GM23248 (cell line): Measurements from ENCODE around the gene MTHFD1L. TPM values are rescaled to one million over a fixed set of nuclear protein-coding genes. Genes with fewer than 3 reads are reported as not detected.

ENCODE experiments used
- DNase-seq: peaks from one replicate; pipeline ENCODE4 v3.0.0-alpha.2; 2015
- H2AFZ ChIP-seq: fragments of 200-600 bp; sonication (generic); 2 replicates; pipeline ENCODE4 v1.6.1; 2016; ENCODE audit warnings: antibody characterized with exemption
- H3F3A ChIP-seq: fragments of 200-600 bp; sonication (generic); 2 replicates; pipeline ENCODE4 v1.6.1; 2016; ENCODE audit warnings: mild to moderate bottlenecking, antibody characterized with exemption, mixed run types; ENCODE audit not compliant: insufficient read depth
- H3K27ac ChIP-seq: fragments of 200-600 bp; sonication (generic); 2 replicates; pipeline ENCODE4 v1.5.1; 2016; ENCODE audit warnings: mild to moderate bottlenecking
- H3K27me3 ChIP-seq: fragments of 200-600 bp; sonication (generic); replicated peaks from 2 replicates; pipeline ENCODE4 v1.6.1; 2016; ENCODE audit warnings: mild to moderate bottlenecking; ENCODE audit not compliant: insufficient read depth
- H3K36me3 ChIP-seq: fragments of 200-600 bp; sonication (generic); 2 replicates; pipeline ENCODE4 v1.6.1; 2016; ENCODE audit warnings: low read depth, mild to moderate bottlenecking
- H3K4me1 ChIP-seq: fragments of 200-600 bp; sonication (generic); 2 replicates; pipeline ENCODE4 v1.6.1; 2016; ENCODE audit warnings: mild to moderate bottlenecking; ENCODE audit not compliant: insufficient read depth
- H3K4me2 ChIP-seq: fragments of 200-600 bp; sonication (generic); one replicate; pipeline ENCODE4 v1.6.1; 2016; ENCODE audit warnings: mild to moderate bottlenecking; ENCODE audit not compliant: unreplicated experiment
- H3K4me3 ChIP-seq: fragments of 200-600 bp; sonication (generic); 2 replicates; pipeline ENCODE4 v1.5.1; 2016; ENCODE audit warnings: mild to moderate bottlenecking
- H3K79me2 ChIP-seq: fragments of 200-600 bp; sonication (generic); 2 replicates; pipeline ENCODE4 v1.6.1; 2016; ENCODE audit warnings: mild to moderate bottlenecking; ENCODE audit not compliant: insufficient read depth
- H3K9ac ChIP-seq: fragments of 200-600 bp; sonication (generic); 2 replicates; pipeline ENCODE4 v1.6.1; 2016; ENCODE audit warnings: mild to moderate bottlenecking
- H3K9me2 ChIP-seq: fragments of 200-600 bp; sonication (generic); 2 replicates; pipeline ENCODE4 v1.6.1; 2016; ENCODE audit warnings: mixed run types, mild to moderate bottlenecking, moderate library complexity; ENCODE audit not compliant: insufficient read depth
- H3K9me3 ChIP-seq: fragments of 200-600 bp; sonication (generic); one replicate; pipeline ENCODE4 v1.6.1; 2017; ENCODE audit warnings: low read depth
- H4K20me1 ChIP-seq: fragments of 200-600 bp; sonication (generic); 2 replicates; pipeline ENCODE4 v1.6.0; 2016; ENCODE audit not compliant: insufficient read depth
- EZH2 ChIP-seq: fragments of 200-600 bp; sonication (generic); IDR thresholded peaks from 2 replicates; pipeline ENCODE4 v1.6.1; 2018; ENCODE audit warnings: antibody characterized with exemption, mild to moderate bottlenecking; ENCODE audit not compliant: insufficient read depth, poor library complexity, severe bottlenecking
- EZH2phosphoT487 ChIP-seq: fragments of 200-600 bp; sonication (generic); IDR thresholded peaks from 2 replicates; pipeline ENCODE4 v1.6.1; 2018; ENCODE audit warnings: antibody characterized with exemption, moderate library complexity, mild to moderate bottlenecking, low read depth; ENCODE audit not compliant: insufficient read depth
- WGBS, 2 experiments: methylation state at CpG; one replicate each; pipeline ENCODE4 v1.1.6; 2015 to 2017; ENCODE audit warnings: low lambda C conversion rate in 2 of 2, low coverage in 1 of 2; ENCODE audit errors: missing lambda C conversion rate in 2 of 2; 5-methylcytosine and 5-hydroxymethylcytosine counted together
- in situ Hi-C: fragments of 300-500 bp; cut with MboI; formaldehyde crosslinking; loops from 2 replicates; pipeline ENCODE4 v1.15.0; 2020
- polyA plus RNA-seq: library from polyadenylated mRNA; unstranded; fragments of >200 nt; fragmentation: Nextera tagmentation; extraction: Ambion mirVana; gene quantifications from 2 replicates; pipeline ENCODE4 v1.2.1, GENCODE V29; 2016
- total RNA-seq: library from RNA; depleted of rRNA; stranded (reverse); fragments of >200 nt; shearing (Covaris generic); gene quantifications from 2 replicates; pipeline ENCODE4 v1.2.3, GENCODE V29; 2014

MTHFD1L gene
- total and polyA plus RNA-seq, 2 experiments from 2014 or later = 57.6 to 99.6 TPM

DNA sequence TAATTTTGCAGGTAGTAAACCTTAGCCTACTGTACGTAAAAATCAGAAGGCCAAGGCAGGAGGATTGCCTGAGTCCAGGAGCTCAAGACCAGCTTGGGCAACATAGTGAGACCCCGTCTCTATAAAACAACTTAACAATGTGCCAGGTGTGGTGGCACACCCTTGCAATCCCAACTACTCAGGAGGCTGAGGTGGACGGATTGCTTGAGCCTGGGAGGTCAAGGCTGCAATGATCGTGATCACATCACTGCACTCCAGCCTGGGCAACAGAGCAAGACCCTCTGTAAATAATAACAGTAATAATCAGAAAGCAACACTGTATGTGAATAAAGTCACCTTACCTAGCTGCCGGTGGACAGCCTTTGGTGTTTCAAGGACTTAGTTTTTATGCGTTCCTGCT is 48.9 kb downstream of the MTHFD1L start:
- Histone ChIP-seq H3K79me2 (peaks cover 14% of the 10 kb centered on the region), H3F3A (peaks cover 56% of the 10 kb centered on the region), H3K9ac (no peak overlapping the region), H3K4me3 (no peak overlapping the region), H3K9me2 (no peaks in the 10 kb centered on the region), H3K27ac (peak overlapping the region; percentile 86), H2AFZ (no peak overlapping the region), H3K4me2 (no peak overlapping the region), H3K4me1 (peaks cover 18% of the 10 kb centered on the region), H3K27me3 (no peaks in the 10 kb centered on the region), H3K9me3 (no peaks in the 10 kb centered on the region), H3K36me3 (peaks cover 57% of the 10 kb centered on the region), H4K20me1 (no peaks in the 10 kb centered on the region)
- in situ Hi-C loops = no loop called here
- DNase-seq = no peak
- 97 to 98% methylated on average over 6 of the region's 6 CpGs for WGBS, 2 experiments
- no peak for TF ChIP-seq EZH2
- TF ChIP-seq EZH2phosphoT487 = no peak

- H3K9ac ChIP-seq = peak overlapping the region; percentile 53
- peak; percentile 64 for DNase-seq
- no peaks in the 10 kb centered on the region for H3K9me2 ChIP-seq
- H3K27me3 ChIP-seq = no peaks in the 10 kb centered on the region
- in situ Hi-C loops = no loop called here
- whole genome bisulfite sequencing, 2 experiments = 24 to 26% methylated on average over 6 of the region's 6 CpGs
- peaks cover 56% of the 10 kb centered on the region for H3F3A ChIP-seq
- TF ChIP-seq EZH2phosphoT487 (no peak), EZH2 (no peak)
- H3K4me2 ChIP-seq = peak overlapping the region; percentile 39
- H3K9me3 ChIP-seq = no peaks in the 10 kb centered on the region
- peaks cover 14% of the 10 kb centered on the region for H3K79me2 ChIP-seq
- peaks cover 18% of the 10 kb centered on the region for H3K4me1 ChIP-seq
- H3K4me3 ChIP-seq = peak overlapping the region; percentile 19; the same call in 1 of the 2 replicates
- no peak overlapping the region for H2AFZ ChIP-seq
- H3K27ac ChIP-seq = peak overlapping the region; percentile 86
- peaks cover 65% of the 10 kb centered on the region for H3K36me3 ChIP-seq
- H4K20me1 ChIP-seq = no peaks in the 10 kb centered on the region
Observed at GRCh38 chr6:150915131-150915879, 49.8 kb downstream of the MTHFD1L start.

DNA sequence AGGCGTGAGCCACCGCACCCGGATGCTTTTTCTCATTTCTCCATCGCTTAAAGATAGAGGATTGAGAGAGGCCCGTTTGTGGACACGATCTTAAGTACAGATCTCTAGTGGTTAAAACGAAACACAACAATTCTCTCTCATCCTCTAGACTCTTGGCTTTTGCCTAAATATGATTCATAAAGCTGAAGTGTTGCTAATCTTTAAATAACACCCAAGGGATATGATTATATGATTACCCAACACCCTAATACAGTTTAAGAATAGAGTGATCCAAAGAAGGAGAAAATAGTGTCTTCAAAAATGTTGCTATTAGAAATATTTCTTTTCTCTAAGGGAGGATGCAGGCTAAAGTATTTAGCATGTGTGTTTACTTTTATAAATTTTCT is 50.4 kb downstream of the MTHFD1L start:
- peak overlapping the region; percentile 86 for H3K27ac ChIP-seq
- peaks cover 63% of the 10 kb centered on the region for H3K36me3 ChIP-seq
- in situ Hi-C loops = no loop called here
- peaks cover 14% of the 10 kb centered on the region for H3K79me2 ChIP-seq
- H3F3A ChIP-seq = peaks cover 52% of the 10 kb centered on the region
- DNase-seq = peak; percentile 90
- peaks cover 18% of the 10 kb centered on the region for H3K4me1 ChIP-seq
- H3K9me2 ChIP-seq = no peaks in the 10 kb centered on the region
- no peaks in the 10 kb centered on the region for H3K9me3 ChIP-seq
- 19 to 23% methylated on average over 7 of the region's 7 CpGs for WGBS, 2 experiments
- H3K27me3 ChIP-seq = no peaks in the 10 kb centered on the region
- no peak for TF ChIP-seq EZH2
- no peak for TF ChIP-seq EZH2phosphoT487
- no peak overlapping the region for H2AFZ ChIP-seq
- peak overlapping the region; percentile 19; the same call in 1 of the 2 replicates for H3K4me3 ChIP-seq
- H3K9ac ChIP-seq = peak overlapping the region; percentile 53
- H3K4me2 ChIP-seq = peak overlapping the region; percentile 39
- H4K20me1 ChIP-seq = no peaks in the 10 kb centered on the region

DNA sequence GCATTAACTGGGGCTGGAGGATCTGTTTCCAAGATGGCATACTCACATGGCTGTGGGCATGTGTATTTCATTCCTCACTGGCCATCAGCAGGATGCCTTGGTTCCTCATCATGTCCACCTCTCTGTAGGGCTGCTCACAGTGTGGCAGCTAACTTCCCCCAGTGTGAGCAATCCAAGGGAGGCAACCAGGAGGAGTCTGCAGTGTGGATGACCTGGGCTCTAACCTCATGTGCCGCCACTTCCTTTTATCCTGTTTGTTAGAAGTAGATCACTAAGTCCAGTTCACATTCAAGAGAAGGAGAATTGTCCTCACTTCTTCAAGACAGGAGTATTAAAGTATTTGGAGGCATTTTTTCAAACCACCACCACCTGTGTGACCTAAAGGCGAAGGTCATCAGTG is 54.4 kb downstream of the MTHFD1L start:
- WGBS, 2 experiments = 96 to 100% methylated on average over 2 of the region's 2 CpGs
- in situ Hi-C loops = no loop called here
- TF ChIP-seq EZH2 = no peak
- no peak for TF ChIP-seq EZH2phosphoT487

More for the DNA sequence above, 54.4 kb downstream of the MTHFD1L start:
- Histone ChIP-seq H3F3A (peaks cover 53% of the 10 kb centered on the region), H3K4me2 (no peak overlapping the region), H4K20me1 (no peaks in the 10 kb centered on the region), H3K9me2 (no peaks in the 10 kb centered on the region), H3K36me3 (peaks cover 68% of the 10 kb centered on the region), H3K9me3 (no peaks in the 10 kb centered on the region), H3K4me1 (peaks cover 31% of the 10 kb centered on the region), H3K9ac (no peak overlapping the region), H3K4me3 (no peak overlapping the region), H3K27ac (no peak overlapping the region), H3K27me3 (no peaks in the 10 kb centered on the region), H2AFZ (no peak overlapping the region), H3K79me2 (peaks cover 12% of the 10 kb centered on the region)
- DNase-seq = no peak
